ENCODE results near the gene EHD1.

The EHD1 gene

GRCh38 chr11:64878494-64879243 lies at the start of gene EHD1:
EHD1 (minus strand) TSS chr11:64878621; CDS start chr11:64878464, 157 bp downstream.
- TF ChIP-seq CTCF (conservative IDR thresholded peaks at IDR 0.05; ENCODE audit: low read length) = peak; percentile 58
- H3K4me3 ChIP-seq (ENCODE audit: low read length) = peak within 1 kb of the TSS; percentile 100
- DNase-seq (ENCODE audit: low read depth) = peak; percentile 95

DNA sequence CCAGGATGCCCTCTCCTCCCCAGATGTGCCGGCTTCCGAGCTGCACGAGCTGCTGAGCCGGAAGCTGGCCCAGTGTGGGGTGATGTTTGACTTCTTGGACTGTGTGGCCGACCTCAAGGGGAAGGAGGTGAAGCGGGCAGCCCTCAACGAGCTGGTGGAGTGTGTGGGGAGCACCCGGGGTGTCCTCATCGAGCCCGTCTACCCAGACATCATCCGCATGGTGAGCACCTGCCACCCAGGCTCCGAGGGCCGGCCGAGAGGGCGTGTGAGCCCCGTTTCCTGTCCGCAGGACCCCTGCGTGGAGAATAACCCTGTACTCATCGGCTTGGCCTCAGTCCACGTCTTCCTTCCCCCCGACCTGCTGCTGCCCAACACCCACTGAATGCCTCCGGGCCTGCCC lies 48.3 kb upstream of the EHD1 start:
- DNase-seq (ENCODE audit: low read depth) = no peak
- H3K4me3 ChIP-seq (ENCODE audit: low read length) = no peak overlapping the region
- no peak for TF ChIP-seq CTCF (conservative IDR thresholded peaks at IDR 0.05; ENCODE audit: low read length)

DNA sequence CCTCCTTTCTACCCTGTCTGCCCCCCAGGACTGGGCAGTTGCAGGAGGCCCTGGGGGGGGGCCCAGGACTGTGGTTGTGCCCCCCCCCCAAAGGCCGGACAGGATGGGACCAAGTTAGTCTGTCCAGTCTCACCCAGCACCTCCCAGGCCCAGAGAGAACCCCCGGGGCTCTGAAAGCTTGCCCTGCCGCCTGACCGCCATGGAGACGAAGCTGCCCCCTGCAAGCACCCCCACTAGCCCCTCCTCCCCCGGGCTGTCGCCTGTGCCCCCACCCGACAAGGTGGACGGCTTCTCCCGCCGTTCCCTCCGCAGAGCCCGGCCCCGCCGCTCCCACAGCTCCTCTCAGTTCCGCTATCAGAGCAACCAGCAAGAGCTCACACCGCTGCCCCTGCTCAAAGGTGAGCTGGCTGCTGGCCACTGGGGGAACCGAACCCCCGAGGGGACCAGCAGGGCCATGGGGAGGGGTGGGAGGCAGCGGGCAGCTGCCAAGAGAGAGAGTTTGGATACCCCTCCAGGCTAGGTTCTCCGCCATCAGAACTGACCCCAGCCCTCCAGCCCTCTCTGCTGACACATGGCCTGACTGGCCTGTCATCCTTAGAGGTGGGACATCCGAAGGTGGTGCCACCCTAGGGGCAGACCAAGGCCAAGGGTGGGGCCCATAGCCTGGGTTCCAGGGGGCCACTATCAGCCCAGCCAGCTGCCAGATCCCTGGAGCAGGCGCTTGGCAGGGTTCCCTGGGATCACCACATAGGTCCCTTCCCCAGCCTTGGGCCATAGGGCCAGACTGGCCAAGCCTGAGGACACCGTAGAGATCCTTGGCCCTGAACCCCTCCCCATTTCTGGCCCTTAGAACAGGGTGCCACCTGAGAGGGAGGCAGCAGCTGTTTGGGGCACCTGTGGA lies 47.4 kb upstream of the EHD1 start:
- no peak for TF ChIP-seq CTCF (conservative IDR thresholded peaks at IDR 0.05; ENCODE audit: low read length)
- DNase-seq (ENCODE audit: low read depth) = no peak
- H3K4me3 ChIP-seq (ENCODE audit: low read length) = peak overlapping the region; percentile 85

DNA sequence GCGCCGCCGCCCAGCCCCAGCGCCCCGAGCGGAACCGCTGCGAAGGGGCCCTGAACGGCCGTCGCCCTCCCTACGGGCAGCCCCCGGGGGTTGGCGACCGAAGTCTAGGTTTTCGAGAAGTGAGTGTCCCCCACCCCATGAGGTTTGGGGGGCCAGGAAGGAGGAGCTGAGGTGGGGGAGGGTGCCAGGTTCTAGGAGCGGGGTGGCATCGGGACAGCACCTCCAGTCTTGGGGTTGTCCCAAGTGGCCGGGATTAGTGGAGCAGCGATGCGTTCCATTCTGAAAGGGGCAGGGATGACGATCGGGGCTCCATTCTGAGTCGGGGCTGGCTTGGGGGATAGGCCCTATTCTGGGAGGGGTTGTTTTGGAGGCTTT lies 46.5 kb upstream of the EHD1 start:
- peak overlapping the region; percentile 85 for H3K4me3 ChIP-seq (ENCODE audit: low read length)
- TF ChIP-seq CTCF (conservative IDR thresholded peaks at IDR 0.05; ENCODE audit: low read length) = no peak
- DNase-seq (ENCODE audit: low read depth) = no peak

DNA sequence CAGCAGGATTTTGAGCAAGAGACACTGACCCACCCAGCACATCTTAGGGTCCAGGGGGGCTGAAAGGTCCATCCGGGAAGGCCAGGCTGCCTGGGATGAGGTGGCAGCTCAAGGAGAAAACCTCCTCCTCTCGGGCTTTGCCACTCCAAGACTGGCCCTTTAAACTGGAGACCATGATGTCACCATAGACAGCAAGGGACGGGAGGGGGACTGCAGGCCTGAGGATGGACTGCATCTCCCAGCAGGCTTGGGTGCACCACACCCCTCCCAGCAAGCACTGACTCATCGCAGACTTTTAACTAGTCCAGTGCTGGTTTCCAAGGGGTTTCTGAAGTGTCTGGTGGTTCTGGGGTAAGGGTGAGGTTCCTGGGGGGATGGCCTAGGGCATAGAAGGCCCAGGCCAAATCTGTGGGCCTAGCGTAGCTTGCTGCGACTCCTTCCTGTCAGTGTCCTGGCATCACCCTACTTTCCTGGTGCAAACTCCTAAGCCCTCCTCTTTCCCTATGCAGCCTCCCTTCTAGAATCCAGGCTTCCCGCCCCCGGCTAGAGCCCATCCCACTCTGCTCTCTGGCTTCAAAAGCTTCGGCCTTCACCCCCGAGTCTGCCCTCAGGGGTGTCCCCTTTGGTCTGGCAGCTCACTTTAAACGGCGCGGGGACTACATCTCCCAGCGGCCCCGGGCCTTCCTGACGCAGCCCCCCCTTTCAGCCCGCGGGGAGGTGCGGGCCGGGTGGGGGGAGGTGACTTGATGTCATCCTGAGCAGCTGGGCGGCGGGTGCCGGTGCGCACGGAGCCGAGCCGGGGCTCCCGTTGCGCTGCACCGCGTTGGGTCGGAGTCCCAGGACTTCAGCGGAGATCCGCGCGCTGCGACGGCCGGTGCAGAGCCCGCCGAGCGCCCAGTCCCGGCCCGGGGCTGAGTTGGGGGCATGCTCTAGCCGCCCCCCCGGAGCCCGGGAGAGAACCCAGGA lies 45.8 kb upstream of the EHD1 start, which contains the start of gene PPP2R5B:
TSS of gene PPP2R5B (plus strand) at position 746 of the 966 bp plus-strand sequence. CDS start 1,046 bp downstream, outside the sequence.
- H3K4me3 ChIP-seq (ENCODE audit: low read length) = peak within 1 kb of the TSS; percentile 85
- no peak for TF ChIP-seq CTCF (conservative IDR thresholded peaks at IDR 0.05; ENCODE audit: low read length)
- peak; percentile 93 for DNase-seq (ENCODE audit: low read depth)

DNA sequence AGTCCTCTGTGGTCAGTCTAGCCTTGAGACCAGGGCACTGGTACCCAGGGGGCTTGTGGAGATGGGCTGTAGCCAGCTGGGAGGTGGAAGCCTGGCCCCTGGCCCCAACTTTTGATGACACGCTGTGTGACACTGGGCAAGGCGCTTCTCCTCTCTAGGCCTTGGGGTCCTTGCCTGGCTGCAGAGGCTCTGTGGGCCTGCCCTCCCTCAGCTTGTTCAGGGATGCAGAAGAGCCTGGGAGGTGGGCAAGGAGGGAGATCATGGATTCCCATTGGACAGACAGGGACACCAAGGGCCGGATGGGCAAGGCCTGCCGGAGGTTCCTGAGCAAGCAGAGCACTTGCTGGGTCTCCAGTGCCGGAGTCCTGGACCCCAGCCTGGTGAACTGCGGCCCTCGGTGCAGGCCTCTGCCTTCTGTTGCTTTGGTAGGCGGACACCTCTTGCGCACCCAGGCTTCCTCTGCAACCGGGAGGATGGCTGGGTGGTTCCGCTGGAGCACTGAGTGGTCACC lies 44.8 kb upstream of the EHD1 start:
- H3K4me3 ChIP-seq (ENCODE audit: low read length) = no peak overlapping the region
- TF ChIP-seq CTCF (conservative IDR thresholded peaks at IDR 0.05; ENCODE audit: low read length) = no peak
- DNase-seq (ENCODE audit: low read depth) = no peak

Data from AG10803 (cell line).